ENCODE measurements around the gene GSTP1.

DNA sequence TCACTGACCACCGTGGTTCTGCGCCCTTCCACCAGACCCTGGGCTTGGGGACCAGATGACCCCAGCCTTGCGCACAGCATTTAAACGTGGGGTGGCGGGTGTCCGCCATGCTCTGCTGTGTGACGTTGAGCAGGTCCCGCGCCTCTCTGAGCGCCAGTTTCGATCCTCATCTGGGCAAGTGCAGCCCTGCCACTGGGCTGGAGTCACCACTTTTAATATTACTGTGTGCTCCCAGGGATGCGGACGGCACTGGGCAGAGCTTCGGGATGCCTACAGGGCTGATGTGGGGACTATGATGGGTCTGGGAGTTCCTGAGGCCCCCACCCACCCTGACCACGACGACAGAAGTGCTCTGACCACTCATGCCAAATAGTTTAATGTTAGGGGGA, 47.3 kb downstream of the GSTP1 start:
- TF ChIP-seq, protein P1, sequence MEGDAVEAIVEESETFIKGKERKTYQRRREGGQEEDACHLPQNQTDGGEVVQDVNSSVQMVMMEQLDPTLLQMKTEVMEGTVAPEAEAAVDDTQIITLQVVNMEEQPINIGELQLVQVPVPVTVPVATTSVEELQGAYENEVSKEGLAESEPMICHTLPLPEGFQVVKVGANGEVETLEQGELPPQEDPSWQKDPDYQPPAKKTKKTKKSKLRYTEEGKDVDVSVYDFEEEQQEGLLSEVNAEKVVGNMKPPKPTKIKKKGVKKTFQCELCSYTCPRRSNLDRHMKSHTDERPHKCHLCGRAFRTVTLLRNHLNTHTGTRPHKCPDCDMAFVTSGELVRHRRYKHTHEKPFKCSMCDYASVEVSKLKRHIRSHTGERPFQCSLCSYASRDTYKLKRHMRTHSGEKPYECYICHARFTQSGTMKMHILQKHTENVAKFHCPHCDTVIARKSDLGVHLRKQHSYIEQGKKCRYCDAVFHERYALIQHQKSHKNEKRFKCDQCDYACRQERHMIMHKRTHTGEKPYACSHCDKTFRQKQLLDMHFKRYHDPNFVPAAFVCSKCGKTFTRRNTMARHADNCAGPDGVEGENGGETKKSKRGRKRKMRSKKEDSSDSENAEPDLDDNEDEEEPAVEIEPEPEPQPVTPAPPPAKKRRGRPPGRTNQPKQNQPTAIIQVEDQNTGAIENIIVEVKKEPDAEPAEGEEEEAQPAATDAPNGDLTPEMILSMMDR (IDR thresholded peaks at IDR 0.05; ENCODE audit: low read depth, low read length, poor library complexity, severe bottlenecking), result peak; percentile 12
- no peak for TF ChIP-seq EZH2phosphoT487 (IDR thresholded peaks at IDR 0.05; ENCODE audit: borderline replicate concordance, low read length)
